ENCODE measurements around the gene MTMR12.

MTMR12 gene

DNA sequence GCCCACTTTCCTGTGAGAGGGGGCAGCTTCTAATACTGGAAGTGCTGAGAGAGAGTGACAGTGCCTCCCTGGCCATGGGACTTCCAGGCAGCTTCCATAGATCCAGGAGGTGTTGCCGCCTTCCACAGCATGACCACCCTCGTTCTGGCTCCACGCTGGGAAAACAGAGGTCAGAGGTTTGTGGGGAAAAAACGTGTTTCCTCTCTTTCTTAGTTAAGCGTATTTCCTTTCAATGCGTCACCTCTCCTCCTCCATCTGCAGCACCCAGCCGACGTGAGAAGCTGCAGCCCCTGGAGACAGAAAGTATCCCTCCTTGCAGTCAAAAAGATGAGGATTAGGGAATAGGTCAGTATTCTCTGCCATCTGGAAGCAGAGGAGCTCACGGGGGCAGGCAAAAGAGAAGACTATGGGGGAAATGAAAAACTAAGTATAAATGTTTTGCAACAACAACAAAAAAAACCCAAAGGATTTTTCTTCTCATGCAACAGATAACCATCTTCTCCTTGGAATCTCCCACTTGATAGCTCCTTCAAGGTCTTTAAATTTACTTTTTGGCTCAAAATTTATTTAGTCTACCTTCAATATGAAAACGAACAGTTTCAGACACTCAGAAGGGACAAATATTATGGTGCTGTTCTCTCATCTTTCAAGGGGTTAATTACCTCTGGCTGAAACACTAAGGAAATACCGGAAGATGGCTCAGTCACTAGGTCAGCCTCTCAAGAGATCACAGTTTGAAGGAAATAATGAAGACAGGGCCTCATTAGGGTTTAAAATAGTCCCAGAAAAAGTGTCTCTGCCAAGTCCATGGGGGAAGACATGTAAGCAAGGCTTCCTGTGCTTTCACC lies 38.0 kb downstream of the MTMR12 start:
- no peak for DNase-seq

DNA sequence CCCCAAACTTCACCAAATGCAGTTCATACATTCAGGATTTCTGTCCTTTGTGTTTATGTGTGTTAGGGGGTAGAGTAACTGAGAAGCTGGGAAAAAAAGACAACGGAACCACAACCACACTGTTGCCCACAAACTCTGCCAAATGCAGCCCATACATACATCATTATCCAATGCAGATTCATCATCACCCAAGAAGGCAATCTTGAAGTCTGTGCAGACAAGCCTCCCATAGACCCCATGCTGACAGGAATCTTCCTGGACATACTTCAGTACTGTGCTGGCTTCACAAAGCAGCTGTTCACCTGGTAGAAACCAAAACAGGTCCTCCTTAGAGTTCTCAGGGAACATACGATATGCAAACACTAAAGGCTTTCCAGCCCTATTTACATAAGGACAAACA lies 38.9 kb downstream of the MTMR12 start:
- DNase-seq: no peak

DNA sequence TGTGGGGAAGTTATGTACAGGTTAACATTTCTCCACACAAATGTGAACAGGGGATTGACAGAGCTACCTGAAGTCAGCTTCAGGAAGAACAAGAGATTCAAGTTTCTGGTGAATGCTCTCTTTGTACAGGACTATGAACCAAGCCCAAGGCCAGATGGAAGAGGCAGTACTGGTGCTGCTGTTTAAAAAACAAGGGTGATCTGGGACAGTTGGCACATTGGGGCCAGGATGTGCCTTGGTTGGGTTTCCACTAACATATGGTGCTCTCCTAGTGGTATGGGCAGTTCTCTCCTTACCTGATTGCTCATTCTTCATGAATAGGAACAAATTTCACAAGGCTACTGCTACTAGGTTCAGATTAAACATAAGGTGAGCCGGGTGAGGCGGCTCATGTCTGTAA lies 40.0 kb downstream of the MTMR12 start:
- no peak for DNase-seq

DNA sequence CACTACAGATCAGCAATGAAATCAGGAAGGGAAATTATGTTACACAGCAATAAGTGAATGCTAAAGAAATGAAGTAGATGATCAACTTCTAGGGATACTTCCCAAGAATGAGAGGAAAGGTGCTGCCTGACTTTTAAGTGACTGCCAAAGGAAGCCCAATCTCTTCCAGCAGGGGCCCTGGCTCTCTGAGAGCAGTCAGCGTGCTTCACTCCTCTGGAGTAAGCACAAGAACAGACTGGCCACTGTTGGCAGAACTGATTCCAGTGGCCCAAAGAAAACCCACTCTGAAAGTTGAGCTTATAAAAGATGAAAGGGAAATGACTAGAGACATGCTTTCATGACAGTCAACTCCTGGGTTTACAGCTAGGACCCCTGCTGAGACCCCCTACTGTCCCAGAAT lies 41.8 kb downstream of the MTMR12 start:
- no peak for DNase-seq

DNA sequence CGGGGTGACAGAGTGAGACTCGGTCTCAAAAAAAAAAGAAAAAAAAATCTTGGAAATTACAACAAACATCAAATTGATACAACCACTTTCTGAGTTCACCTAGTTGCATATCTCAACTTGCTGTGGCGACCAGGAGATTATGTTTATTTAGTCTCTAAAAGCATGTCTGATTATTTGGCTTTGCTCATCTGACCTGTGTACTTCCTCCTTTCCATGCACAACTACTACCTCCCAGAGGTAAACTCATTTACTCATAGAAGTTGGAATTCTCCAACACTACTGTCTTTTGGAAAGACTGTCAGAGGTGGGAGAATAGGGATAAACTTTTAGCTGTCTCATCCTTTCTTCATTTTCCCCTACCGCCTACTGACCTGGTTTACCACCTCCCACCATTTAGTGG lies 42.6 kb downstream of the MTMR12 start:
- DNase-seq: no peak

DNA sequence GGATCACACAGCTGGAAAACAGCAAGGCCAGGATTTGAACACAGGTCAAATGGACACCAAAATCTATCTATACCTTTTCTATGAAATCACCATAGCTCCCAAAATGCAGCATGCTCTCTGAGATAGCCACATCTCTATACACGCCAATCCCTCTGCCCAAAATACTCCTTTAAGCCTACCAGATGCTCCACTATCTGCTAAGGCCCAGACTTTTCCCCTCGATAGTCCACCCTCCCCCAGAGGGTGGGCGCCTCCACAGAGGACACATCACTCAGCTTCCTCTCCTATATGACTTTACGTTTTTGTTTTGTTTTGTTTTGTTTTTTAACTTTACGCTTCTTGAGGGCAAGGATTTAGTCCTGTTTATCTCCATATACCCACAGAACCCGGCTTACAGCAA lies 46.8 kb downstream of the MTMR12 start:
- no peak for DNase-seq

DNA sequence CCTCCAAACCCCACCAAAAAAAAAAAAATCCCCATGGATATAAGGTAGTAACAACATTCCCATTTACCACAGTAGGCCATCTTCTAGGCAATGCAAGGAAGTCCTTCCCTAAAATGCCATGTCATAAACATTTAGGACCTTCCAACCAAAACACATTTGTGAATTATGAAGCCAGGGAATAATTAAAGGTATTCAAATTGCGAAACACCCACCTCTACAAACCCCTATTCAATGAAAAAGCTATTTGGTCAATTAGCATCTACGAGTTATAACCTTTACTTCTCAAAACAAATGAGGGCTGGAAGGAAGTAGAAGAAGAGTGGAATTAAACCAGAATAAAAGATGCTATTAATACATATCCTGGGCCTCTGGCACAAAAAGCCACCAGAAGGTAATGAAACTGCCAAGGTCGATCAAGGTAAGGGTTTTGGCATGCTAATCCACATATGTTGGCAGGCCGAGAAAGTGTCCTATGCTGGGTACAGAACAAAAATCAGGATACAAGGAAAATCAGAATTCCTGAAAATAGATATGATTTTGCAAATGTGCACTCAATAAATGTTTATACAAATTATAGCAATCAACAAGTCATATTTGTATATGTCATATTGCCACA lies 47.7 kb downstream of the MTMR12 start:
- DNase-seq: no peak

DNA sequence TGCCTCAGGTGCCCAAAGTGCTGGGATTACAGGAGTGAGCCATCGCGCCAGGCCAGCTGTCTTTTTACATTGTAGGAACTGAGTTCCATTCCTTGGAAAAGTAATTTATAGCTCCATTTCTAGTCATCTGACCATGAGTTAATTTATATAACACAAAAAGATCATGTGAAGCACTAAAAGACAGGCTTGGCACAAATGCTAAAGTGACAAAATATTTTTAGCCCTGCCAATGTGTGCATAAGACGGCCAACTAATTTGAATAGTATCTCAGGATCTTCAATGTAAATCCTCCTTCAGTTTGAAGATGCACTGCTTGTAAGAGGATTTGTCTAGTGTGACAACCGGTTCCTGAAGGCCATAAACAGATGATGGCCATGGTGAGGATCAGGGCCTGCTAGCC lies 49.1 kb downstream of the MTMR12 start:
- DNase-seq: no peak

DNA sequence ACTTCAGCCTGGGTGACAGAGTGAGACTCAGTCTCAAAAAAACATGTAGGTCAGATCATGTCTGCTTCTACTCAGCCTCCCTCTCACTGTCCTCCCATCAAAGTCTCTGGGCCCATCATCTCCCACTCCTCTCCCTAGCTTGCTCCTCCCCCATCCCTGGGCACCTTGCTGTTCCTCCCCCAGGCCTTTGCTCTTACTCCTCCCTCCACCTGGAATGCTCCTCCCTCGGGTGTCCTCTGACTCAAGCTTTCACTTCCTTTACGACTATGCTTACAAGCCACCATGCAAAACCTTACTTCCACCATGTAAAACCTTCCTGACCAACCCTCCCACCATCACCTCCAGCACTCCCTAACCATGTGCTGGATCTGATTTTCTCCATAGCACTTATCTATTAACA lies 51.5 kb downstream of the MTMR12 start:
- no peak for DNase-seq

DNA sequence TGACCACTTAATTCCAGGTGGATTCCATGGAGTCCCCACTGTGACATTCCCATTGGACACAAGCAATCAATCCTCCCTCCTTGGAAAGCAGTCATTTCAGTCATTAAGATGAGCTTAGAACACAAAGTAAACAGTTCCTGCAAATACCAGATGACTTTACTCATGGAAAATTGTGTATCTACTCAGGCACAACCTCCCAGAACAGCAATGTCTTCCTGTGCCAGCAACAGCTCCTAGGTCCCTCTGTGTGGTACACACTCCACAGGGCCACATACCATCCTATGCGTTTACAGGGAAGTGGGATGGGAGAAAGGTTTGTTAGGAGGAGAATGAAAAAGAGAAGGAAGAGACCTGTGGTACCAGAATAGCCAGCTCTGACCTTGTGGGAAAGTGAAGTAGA lies 53.7 kb downstream of the MTMR12 start:
- DNase-seq: no peak

DNA sequence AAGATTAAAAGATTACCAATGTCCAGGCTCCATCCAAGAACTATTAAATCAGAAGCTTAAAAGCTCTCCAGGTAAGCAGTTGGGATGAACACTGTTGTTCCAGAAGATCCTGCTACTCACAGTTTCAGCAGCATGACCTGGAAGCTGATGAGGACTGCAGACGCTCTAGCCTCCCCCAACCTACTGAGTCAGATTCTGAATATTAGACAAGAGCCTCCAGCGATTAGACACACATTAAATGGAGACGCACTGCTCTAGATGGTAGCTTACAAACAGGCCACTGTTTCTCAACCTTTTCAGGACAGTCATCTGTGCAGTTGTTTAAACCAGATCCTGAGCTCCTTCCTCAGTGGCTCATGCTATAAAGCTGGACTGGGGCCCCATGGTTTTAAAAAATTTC lies 54.3 kb downstream of the MTMR12 start:
- DNase-seq: no peak

DNA sequence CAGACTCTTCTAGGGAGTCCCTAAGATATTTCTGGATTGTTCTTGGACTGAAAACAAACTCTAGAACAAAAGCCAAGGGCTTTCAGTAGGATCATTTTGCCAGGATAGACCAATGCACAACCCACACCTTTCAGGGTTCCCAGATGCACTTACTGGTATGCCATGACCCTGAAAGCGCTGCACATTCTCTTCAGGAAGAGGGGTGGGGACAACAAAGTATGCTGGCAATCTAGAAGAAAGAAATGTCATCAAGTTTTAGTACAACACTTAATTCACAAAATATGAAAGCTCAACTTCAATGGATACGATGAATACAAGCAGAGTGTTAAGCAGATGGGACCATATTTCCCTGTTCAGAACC lies 57.2 kb downstream of the MTMR12 start:
- DNase-seq: no peak

DNA sequence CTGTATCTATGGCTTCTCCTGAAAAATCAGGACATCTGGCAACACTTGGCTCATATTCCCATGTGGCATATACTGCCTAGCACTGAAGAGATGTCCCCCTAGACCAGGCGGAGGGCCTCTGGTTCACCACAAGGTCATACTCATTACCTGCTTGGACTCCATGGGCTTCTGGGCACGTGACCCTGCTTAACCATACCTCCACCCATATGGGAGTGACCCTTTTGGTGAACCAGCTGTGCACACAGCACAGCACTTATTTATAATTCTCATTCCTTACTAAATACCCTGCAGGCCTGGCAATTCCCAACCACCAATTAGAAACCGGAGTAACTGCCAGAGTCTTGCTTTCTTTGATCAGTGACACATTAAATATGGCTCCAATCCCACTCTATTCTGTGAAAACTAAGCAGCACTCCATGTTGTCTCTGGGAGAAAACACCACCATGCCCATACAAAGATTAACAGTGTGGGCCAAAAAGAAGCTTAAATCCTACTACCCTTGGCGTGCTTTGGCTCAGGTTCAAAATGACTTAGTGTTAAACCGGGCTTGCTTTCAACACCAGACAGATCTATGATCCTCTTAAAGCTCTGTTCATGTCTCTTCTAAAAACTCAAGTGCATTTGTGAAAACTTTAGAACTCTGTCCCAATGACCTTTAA lies 57.7 kb downstream of the MTMR12 start:
- no peak for DNase-seq

DNA sequence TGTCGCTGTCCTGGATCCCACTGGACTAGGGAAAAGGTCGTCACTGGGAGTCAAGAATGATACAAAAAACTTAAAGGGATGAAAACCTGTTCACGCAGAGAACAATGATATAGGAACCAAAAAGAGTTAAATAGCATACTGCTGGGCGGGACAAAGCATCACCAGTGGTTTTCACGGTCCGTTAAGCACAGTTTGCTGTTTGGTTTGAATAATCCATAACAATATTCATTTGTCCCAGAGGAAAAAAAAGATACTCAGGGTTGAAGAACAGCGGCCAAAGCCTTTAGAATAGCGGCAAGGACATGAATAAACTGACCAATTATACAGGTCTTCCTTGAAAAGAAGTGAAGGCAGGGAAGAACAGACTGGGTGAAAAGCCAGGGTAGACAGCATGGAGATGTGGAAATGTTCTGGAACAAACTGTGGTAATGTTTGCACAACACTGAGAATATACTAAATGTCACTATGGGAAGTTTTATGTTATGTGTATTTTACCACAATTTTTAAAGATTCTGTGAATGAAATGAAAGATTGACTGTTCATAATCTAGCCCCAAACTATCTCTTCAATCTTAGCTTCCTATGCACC lies 60.8 kb downstream of the MTMR12 start:
- no peak for DNase-seq

DNA sequence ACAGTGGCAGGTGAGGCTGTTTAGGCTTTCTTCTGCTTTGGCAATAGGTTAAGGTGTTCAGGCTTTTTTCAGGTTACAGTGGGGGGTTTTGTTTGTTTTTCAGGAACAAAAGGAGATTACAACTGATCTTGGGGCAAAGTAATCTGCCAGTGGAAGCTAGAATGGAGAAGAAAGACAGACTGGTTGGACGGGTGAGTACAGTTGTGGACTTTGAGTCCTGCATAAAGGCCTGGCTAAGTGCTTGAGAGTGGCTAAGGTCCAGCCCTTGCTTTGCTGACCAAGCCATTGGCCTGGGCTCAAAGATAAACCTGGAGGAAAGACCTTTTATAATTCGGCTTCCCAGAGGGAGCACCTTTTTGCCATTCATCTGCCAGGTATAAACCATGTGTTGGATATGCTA lies 63.1 kb downstream of the MTMR12 start:
- no peak for DNase-seq

DNA sequence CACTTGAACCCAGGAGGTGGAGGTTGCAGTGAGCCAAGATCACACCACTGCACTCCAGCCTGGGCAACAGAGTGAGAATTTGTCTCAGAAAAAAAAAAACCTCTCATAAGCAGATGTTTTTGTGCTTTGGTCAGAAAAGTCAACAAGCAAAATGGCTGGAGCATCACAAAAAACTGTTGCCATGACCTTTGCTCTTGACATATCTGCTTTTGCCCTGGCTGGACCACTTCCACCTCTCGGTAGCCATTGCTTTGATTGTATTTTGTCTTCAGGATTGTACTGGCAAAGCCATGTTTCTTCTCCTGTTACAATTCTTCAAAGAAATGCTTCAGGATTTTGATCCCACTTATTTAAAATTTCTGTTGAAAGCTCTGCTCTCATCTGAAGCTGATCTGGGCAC lies 67.0 kb downstream of the MTMR12 start:
- no peak for DNase-seq

DNA sequence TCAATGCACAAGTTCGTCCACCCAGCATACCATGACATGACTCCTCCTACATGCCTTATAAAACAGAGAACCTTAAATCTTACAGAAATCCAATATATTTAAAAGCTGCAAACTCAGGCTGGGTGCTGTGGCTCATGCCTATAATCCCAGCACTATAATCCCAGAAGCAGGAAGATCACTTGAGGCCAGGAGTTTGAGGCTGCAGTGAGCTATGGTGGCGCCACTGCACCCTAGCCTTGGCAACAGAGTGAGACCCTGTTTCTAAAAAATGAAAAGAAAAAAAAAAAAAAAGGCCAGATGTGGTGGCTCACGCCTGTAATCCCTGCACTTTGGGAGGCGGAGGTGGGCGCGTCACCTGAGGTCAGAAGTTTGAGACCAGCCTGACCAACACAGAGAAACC lies 68.7 kb downstream of the MTMR12 start:
- DNase-seq: no peak

DNA sequence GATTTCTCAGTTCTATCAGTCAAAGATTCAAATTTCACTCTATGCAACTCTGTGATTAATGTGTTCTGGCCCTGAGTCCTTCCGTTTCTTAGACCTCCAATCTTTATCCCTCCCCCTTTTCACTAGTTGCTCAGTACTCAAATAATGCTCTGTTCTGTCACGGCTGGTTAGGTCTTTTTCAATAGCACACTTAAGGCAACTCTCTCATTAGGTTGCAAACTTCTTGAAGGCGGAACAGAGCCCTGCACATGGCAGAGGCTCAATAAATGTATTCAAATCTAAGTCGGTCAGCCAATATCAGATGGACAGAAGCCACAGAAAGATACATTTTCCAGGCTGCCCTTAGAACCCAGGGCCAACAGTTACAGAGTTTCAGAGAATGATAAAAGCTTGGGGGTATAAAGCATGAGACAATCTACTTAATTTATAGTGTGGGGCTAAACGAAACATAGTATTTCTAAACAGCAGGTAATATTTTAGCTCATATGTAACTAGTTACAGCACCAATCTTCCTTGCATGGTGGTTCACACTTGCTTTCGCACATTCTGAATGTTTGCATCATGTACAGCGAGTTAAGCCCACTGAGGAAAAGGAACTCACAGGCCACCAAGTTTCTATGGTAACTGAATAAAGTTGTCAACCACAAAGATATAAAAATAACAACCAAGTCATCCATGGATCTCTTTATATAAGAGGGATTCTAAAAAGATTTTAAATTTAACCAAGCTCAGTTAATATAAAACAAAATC lies 71.5 kb downstream of the MTMR12 start:
- DNase-seq: no peak

DNA sequence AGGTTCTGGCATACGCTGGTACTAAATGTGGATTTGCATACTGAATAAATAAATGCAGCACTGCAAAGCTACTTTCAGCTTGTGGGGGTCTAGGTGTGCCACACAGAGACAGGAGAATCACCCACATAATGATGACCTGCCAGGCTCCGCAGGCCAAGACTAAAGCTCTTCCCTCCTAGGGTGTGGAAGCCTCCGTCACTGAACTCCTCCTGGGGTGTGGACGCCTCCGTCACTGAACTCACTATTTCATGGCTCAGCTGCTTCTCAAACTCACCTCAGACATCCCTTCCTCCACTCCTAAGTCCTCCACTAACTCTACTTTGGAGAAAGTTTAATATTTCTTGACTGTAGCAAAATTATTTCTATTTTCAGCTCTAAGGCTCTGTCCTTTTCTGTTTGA lies 73.4 kb downstream of the MTMR12 start:
- no peak for DNase-seq

DNA sequence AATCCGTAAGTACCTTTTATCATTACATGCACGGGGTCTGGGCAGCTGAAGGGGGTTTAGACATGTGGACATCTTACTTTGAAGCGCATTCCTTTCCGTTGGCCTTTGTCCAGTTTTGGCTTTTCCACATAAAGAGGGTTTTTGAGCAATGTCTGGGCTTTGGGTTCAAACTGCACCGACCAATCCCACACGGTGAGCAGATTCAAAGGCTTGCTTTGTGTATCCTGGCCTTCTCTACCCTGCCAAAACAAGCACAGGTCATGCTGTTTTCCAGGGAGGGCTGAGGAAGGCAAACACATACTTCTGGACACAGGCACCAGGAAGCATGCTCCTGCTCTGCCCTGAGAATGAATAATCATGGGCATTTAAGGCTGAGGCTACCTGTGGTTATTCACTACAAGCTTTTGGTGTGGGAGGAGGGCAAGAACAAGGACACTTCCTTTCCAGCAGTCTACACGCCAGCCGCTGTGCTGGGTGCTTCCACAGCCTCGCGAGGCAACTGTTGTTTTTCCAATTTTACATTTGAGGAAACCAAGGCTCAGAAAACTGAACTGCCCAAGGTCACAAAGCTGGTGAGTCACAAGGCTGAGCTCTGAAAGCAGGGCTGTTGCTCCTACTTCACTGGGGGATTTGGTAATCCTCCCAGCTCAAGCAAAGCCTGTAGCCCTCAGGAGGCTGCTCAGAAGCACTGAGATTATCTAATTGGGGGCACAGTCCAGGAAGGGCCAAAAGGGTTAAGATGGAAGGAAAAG lies 78.9 kb downstream of the MTMR12 start:
- peak in 1 of 2 donors; percentile 9 for DNase-seq

DNA sequence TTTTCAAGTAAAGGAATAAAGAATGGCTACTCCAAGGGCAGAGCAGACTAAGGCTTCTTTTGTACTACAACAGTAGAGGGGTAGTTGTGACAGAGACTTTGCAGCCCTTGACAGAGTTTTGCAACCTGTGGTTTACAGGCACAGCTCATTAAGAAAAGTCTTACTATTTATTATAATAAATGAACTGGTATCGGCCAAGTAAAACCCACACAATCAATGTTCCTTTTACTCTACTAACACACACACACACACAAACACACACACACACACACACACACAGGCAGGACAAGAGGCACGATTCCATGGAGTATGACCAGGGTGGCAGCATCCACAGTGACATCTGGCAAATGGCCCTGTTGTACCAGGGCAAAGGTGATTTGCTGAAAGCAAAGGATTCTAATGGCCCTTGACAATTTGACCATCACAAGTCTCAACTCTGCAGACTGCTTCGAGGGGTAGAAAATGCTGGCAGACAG lies 79.5 kb downstream of the MTMR12 start:
- no peak for DNase-seq
